Stimulated activated naive CD4-positive, alpha-beta T cell (primary cell): Measurements from ENCODE around the gene MAGI2.
"Not testable (repeated sequence)": the region's sequence is repeated elsewhere in the genome, so short reads cannot be mapped to it uniquely, and the experiment has no call there.

ENCODE experiments used
- DNase-seq, 6 experiments: peaks; one replicate each; lab custom pipeline; 2025; lab: John Stamatoyannopoulos, UW

MAGI2 gene

DNA sequence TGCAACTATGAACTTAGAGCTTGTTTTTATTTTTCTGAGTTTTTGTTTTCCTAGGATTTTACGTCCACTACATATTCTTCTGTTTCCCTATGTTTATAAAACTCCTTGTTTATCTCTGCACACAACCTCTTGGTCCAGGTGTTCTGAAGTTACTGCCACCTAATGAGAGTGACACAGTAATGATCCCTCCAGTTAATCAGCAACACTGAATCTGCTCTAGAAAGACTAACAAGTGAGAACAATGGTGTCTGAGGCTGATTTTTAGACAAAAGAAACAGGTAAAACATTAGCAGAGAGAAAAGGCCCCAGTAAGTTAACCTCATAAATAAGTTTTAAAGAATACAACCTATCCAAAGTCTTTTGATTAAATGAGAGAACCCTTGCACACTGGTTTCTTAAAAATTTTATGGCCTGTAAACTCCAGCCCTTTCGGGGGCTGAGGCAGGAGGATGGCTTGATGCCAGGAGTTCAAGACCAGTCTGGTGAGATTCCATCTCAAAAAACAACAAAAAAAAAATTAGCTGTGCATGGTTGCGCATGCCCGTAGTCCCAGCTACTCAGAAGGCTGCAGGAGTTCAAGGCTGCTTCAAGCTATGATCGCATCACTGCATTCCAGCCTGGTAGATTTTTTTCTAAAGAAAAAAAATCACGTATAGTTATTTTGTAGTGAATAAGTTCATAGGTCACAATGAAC, 397.6 kb downstream of the MAGI2 start:
- no peak for DNase-seq

DNA sequence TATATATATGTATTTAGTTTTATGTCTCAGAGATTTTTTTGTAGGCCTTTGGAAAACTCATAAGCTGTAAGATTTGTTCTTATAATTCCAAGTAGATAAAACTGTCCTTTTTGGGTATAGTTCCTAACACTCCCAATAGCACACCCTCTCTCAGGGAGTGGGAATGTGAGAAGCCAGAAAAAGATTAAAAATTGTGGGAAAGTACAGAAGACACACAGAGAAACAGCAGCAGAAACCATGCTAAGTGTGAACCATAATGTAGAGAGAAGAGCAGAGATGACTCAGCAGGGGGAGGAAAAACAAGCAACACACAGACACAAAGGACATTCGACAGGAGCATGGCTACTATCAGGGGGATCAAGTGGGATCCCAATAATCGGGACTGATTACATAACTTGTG, 401.6 kb downstream of the MAGI2 start:
- no peak for DNase-seq

DNA sequence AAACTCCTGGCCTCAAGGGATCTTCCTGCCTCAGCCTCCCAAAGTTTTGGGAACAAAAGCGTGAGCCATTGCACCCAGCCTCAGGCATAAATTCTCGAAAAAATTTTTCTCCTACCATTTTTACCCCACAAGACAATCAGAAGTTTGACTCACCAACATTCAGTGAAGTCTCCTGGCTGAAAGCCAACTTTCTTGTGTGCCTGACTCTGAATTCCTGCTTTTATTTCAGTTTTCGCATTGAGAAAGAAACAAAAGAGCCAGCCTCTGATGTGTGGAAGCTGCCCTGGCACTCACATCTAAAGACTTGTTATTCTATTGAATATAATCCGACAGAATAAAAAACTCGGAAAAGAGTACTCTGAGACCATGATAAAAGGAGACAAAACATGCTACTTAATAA, 402.9 kb downstream of the MAGI2 start:
- DNase-seq: no peak

DNA sequence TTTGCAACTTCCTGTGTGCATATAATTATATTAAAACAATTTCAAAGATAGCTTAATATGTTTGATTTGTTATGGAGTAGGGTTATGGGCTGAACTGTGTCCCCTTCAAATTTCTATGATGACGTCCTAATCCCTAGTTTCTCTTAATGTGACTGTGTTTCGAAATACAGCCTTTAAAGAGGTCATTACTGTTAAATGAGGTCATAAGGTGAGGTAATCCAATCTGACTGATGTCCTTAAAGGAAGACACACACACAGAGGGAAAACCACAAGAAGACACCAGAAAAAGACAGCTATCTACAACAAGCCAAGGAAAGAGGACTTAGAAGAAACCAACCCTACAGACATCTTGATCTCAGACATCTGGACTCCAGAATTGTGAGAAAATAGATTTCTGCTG, 407.4 kb downstream of the MAGI2 start:
- DNase-seq: no peak

DNA sequence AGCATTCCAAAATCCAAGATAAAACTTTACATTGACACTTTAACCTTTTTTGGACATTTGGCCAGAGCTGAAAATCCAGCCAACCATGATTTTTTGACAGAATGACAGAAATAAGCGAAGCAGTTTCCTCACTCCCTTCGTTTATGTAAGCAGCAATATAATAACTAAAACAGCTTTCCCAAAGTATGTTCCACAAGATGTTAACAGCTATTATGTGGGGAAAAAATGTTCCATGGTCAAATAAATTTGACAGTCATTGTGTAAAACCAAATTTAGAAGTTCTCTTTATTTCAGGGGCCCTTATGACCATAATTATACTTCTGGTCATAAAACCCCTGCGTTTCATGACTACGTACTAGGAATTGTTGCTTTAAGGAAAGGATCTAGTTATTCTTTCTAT, 416.5 kb downstream of the MAGI2 start:
- DNase-seq: no peak

DNA sequence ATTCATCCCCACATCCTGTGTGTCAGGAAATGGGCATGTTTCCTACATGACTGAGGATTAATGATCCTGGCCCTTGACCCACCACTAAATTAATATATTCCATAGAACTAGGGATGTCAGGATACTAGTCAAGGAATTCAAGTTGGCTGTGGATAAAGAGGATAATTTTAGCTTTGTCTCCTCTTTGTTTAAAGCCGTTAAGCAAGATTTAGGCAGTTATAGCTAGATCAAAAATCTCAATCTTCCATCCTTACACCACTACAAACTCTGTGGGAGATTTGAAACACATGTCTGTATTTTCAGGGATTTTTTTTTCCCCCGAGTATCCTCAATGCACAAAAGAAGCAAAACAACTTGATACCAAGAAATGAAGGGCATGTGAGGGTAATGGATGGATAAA, 417.1 kb downstream of the MAGI2 start:
- DNase-seq: no peak

DNA sequence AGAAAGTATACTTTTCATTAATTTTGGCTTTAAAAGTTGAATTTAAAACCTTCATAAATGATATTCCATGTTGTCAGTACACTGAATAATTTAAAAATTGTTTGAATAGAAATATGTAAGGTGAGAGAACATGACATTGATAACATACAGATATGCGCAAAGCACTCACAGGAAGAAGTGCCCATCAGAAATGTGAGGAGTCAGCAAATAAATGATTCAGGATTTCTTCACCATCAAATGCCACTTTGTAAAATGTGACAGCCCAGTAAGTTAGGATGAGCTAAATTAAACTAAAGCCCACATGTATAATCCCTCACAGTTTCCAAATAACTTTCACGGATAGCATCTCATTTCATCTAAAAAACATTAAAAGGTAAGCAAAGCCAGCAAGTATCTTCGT, 417.6 kb downstream of the MAGI2 start:
- DNase-seq: no peak

DNA sequence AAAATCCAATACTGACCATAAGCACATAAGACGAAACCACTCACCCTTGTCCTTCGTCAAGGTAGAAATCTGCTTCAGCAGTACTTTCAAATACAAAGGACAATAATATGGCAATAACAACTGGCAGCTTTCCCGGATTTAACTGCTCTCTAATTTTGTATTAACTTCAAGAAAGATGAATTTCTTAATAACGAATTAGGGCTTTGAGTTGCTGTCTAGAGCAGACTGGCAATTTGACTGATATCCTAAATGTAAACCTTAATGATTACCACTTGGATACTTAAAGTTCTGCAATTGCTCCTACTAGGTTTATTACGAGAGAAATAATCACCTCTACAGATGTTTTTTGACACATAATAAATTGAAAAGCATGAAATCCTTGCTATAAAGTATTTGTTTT, 418.7 kb downstream of the MAGI2 start:
- no peak for DNase-seq

DNA sequence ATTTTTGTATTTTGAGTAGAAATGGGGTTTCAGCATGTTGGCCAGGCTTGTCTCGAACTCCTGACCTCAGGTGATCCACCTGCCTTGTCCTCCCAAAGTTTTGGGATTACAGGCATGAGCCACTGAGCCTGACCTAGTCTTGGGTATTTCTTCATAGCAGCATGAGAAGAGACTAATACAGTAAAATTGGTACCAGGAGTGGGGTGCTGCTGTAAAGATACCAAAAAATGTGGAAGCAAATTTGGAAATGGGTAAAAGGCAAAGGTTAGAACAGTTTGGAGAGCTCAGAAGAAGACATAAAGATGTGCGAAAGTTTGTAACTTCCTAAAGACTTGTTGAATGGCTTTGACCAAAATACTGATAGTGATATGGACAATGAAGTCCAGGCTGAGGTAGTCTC, 433.8 kb downstream of the MAGI2 start:
- not testable (repeated sequence) for DNase-seq

DNA sequence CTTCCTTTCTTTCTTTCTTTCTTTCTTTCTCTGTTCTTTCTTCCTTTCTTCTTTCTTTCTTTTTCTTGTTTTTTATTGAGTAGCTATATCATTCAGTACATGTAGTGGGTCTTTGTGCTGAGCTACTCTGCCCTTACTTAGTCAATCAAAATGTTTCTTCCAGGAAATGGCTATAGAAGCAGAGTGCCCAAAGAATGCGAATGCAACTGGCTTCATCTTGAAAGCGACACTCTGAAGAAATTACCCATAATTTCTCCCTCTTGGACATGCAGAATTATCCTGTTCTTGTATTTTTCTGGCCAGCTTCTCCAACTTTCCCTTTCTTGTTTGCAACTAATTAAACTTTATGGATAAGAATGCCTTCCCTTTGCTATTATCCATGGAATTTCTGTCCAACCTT, 441.5 kb downstream of the MAGI2 start:
- DNase-seq: no peak

DNA sequence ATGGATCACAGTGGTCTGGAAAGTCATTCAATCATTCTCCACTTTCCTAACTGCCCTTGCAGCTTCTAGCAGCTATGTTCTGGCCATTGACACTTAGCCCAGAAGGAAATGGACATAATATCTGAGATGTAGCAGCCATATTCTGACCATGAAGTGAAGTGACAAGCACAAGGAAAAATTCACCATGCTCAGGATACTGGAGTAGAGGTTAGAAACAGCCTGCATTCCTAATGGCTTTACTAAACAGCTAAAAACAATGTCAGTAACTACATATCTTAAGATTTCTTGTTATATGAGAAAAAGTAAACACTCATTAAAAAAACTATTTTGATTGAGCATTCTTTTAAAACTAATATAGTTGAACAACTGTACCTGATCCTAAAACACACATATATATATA, 443.8 kb downstream of the MAGI2 start:
- DNase-seq: no peak

DNA sequence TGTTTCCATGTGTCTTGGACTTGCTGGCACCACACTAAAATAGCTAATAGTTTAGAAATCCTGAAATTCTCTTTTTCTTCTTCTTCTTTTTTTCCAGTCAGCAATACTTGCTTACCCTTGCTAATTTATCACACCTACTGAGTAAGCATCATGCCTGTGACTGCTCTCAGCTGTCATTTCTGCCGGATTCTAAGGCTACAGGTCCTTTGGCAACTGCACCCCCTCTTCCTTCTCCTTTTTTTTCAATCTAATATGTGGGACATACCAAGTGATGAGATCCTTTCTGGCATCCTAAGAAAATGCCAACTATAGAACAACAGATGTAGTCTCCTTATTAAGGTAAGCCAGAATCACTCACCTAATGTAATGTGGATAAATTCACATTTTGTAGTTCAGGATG, 444.7 kb downstream of the MAGI2 start:
- DNase-seq: no peak

DNA sequence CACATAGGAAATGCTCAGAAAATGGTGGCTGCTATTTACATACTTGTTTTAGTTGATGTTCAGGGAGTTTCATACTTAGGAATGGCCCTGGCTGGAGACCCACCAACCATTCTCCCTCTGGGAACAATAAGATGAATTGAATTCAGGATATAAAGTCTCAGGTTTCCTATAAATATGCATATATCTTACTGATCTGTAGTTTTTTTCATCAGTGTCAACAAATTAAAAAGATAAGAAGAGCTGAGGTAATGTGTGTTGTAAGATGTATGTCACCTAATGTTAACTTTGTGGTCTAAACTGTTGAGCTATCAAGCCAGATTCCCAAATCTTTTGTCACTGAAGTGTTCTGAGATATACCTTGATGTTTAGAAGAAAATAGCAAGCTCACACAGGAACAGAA, 457.5 kb downstream of the MAGI2 start:
- no peak for DNase-seq

DNA sequence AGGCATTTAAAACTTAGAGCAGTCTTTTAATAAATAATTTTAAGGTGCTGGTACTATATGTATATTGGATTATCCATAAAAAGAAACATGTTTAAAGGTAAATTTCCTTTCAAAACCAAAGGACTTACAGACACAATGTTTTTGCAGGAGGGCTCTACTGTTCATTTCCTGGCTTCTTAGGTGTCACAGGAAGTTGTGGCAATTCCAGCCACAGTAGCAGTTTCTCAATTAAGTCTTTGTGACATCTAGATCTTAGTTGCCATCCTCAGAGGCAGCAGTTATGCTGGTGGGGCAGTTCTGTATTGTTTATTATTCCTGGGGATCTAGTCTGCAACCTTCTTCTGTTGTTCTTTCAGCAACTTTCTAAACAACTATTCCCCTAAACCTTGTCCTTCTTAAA, 460.1 kb downstream of the MAGI2 start:
- DNase-seq: no peak

DNA sequence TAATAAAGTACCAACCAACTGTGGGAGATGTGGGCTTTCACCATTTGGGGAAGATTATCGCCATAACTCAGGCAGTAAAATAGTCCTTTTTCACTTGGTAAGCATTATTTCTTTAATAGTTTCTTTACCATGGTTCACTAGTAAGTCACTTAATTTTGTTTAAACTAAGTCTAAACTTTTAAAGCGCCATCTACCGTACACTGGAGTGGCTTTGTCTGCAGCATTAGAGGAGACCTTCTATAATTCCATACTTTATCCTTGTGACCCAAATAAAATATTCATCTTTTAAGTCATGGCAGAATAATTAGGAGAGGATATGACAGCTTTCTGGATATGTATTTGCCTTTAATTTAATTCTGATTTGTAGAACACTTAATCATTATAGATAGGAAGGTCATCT, 468.0 kb downstream of the MAGI2 start:
- no peak for DNase-seq

DNA sequence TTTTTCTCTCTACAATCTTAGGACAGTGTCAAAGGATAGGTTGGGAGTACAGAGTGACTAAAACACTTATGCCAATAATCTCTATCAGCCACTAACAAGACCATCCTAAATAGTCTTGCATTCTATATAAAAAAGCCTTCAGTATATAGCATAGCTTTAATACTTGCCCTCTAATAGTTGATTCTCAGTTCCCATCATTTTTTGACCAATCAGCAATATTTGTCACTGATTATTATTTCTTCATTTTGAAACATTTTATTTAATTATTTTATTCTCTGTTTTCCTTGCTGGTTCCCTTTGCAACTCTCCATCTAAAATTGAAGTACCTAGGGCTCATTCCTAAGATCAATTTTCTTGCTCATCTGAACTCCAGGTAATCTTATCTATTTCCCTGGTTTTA, 470.0 kb downstream of the MAGI2 start:
- no peak for DNase-seq

DNA sequence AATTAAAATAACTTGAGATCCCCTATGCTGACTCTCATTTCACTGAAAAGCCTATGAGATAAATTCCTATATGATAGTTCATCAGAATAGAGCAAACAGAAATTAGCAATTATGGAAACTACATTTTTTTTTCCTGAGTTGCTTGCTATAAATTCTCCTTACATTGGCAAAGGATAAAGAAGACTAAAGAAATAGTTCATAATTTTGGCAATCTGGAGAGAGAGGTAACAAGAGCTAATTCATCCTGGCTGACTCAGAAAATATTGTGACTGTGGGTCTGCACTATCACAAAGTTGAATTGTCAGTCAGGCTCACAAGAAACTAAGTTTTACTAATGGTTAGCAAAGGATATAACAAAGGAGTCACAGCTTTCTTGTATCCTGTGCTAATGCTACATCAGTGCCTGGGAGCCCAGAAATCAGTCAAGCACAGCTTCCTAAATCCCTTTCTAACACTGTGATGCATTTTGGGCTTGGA, 483.0 kb downstream of the MAGI2 start:
- no peak for DNase-seq

DNA sequence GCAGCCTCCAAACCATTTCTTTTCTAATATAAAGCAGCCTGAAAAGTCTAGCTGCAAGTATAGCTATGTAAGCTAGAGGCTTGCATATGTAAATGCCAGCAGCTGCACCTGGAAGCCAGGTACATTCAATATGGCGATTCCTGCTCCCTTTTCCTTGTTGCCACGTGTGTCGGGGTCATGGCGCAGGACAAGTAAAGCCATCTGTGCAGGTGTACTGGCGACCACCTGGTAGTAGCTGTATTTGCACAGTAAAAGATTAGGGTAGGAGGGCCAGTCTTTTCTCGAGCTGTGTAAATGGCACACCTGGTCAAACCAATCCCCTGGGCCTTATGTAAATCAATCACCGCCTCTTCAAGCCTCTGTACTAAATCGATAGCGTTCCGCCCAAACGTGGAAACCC, 484.5 kb downstream of the MAGI2 start:
- no peak for DNase-seq

DNA sequence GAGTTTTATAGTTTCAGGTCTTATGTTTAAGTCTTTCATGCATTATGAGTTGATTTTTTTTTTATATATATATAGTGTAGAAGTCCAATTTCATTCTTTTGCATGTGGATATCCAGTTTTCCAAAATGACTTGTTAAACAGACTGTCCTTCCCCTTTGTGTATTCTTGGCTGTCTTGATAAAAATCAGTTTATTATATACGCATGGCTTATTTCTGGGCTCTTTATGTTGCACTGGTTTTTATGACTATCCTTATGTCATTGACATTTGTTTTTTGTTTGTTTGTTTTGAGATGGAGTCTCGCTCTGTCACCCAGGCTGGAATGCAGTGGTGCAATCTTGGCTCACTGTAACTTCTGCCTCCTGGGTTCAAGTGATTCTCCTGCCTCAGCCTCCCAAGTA, 485.9 kb downstream of the MAGI2 start:
- DNase-seq: not testable (repeated sequence)

DNA sequence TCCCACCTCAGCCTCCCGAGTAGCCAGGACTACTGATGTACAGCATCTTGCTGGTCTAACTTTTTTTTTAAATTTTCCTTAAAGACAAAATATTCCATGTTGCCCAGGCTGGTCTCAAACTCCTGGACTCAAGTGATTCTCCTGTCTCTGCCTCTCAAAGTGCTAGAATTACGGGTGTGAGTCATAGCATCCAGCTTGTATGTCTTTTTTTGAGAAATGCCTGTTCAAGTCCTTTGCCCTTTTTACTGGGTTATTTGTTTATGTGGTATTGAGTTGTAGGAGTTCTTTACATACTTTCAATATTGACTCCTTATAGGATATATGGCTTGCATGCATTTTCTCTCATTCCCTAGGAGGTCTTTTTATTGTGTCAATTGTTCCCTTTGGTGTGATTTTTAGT, 486.4 kb downstream of the MAGI2 start:
- no peak for DNase-seq

DNA sequence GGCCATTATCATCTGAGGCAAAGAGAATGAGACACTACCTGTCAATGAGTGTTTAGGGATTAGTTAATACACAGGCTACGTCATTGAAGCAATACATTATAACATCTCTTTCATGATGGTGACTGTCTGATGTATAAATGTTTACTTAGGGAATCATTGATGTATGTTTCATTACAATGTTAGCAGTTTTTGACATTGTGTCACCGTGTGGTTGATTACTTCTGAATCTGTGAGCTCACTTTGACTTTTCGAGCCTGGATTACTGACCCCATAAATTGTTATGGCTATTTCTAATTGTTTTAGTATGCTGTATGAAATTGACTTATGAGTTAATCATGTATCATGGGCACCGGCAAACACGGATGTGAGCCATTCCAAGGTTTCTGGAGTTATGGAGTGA, 494.0 kb downstream of the MAGI2 start:
- DNase-seq: no peak

DNA sequence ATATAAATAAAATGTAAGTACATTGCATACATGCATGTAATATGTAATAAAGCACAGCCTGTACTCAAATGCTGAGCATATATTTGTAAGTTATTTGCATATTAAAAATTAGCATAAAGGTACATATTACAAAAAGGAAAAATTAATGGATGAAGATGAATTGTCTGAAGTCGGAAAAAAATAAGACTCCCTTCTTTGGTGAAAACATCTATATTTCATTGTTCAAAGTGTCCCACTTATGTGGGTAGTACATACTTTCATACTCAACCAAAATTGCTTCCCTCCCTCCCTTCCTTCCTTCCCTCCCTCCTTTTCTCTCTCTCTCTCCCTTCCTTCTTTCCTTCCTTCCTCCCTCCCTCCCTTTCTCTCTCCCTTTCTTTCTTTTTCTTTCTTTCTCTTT, 498.1 kb downstream of the MAGI2 start:
- DNase-seq: no peak

DNA sequence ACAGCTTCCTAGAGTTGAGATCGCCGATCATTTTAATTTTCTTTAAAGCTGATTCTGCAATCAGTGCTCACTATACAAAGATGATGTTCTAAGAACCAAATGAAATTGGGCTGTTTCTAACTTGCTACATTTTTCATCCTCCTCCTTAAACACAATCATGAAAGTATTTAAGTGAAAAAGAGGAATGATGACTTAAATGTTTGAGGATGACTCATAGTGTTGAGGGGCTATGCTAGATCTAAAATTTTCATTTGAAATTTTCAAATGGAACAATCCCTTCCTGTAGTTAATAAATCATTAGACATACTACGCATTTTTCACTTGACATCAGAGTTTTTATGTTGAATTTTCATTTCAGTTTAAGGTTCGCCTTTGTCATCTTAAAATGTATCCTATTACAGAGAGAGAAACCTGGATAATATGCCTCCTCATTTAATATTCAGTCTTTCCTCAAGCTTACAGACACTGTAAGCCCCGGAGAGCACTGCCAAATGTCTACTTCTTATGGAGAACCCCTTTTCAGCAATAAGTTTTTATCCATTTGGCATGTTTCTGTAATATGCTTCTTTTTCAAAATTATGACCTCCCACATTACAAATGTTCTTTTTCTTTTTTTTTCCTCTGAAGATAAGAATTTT, 499.6 kb downstream of the MAGI2 start:
- no peak for DNase-seq

DNA sequence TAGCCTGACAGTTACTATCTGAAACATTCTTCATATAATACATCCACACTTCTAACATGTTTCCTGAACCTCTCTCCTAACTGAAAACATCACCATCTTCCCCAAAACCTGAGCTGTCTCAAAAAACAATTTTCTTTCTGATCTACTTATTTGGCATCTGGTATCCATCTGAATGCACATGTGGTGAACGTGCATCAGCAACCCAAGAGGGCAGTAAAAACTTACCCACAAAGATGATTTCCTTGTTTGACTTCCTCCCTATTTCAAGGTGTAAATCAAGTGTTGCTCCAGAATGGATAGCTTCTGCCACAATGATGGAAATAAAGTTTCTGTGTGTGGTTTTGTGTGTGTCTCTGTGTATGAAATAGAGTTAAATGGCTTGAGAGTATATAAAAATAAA, 500.4 kb downstream of the MAGI2 start:
- DNase-seq: no peak
